Endometrial microvascular endothelial cells (primary cell): ENCODE measurements around the gene ROBO1. TPM values are rescaled to one million over a fixed set of nuclear protein-coding genes. Genes with fewer than 3 reads are reported as not detected.

Source experiments
- in situ Hi-C: cut with HindIII; loops from 2 replicates; pipeline ENCODE4 v1.10.0; 2017; ENCODE audit warnings: low sequenced_read_pairs, low pct_unique_long_range_greater_than_20kb; ENCODE audit errors: inconsistent ontology term
- total RNA-seq: library from RNA; depleted of rRNA; stranded (reverse); fragments of >200 nt; gene quantifications from one replicate; pipeline ENCODE4 v1.2.3, GENCODE V29; 2015; ENCODE audit errors: inconsistent ontology term

ROBO1 gene
- total RNA-seq, 1 donor from 2014 or later: 4.0 TPM

DNA sequence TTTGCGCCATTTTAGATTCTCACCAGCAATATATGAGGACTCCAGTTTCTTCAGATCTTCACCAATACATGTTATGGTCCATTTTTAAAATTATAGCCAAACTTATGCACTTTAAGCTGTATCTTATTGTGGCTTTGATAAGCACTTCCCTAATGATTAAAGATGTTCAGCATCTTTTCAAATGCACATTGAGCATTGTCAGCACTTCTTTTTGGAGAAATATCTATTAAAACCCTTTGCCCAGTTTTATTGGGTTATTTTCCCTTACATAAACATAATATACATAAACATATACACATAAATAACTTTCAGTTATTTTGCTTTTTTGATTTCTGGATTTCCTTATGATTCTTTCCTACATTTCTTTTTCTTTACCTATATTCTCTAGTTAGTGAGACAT, 83.8 kb downstream of the ROBO1 start:
- in situ Hi-C loops: no loop called here

DNA sequence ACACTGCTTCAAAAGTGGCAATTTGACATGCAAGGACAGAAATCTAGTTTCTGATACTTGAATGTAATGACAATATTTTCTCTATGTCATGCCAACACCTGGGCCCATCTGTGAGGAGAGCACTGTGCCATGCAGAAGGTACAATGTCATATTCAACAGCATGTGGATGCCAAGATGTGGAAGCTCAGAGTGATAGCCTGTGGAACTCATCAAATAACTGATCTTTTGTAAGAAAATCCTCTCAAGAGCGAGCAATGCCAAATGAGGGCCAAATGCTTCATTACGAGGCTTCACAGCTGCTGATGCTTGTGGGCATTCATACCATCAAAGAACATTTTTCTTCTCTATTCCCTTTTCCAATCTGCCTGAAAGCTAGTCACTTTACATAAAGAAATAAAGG, 95.1 kb downstream of the ROBO1 start:
- in situ Hi-C loops: no loop called here

DNA sequence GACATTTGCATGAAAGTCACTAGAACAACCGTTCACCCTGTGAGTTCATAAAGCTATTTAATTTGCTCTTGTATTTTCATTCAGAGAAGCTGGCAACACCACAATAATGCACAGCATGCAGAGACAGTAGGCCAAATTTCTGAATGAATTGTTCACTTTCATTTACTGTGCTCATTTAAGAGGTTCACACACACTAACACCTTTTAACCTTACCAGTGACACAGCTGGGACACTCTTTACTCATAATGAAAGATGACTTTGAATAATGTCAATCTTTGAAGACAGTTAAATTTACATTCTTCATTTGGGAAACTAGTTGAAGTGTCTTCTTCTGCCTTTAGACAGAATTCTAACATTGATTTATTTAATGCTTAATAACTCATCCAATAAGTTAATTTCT, 95.7 kb downstream of the ROBO1 start:
- in situ Hi-C loops: no loop called here

DNA sequence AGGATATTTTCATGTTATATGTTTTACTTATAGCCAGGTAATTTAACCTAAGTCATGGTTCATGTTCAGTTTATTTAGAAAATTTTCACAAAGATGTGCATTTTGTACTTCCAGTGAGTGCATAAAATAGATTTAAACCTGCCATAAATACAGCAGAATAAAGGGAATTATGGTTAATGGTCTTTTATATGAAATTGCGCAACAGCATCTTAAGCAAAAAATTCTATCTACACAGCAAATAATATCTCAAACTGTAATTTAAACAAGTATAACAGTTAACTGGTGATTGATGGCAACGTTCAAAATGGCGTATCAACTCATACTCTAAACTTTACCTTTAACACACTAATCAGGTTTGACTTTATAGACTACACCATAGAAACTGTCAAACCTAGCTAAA, 97.6 kb downstream of the ROBO1 start:
- in situ Hi-C loops: no loop called here

DNA sequence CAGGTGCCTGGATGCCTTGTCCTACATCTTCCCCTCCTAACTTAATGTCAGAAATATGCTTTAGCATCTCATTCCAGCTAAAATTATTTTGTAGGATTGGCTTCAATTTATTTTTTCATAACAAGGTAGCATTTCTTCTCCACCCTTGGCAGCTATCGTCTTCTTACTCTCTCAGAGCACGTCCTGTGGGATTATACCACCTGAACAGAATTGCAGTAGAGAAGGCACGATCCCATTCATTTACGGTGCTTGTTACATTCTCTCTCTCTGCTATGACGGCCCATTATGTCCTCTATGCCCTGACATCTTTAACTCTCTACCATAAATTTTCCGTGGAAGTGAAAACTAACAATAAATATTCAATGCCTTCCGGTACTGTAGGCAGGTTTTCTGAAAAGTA, 103.3 kb downstream of the ROBO1 start:
- in situ Hi-C loops: no loop called here

DNA sequence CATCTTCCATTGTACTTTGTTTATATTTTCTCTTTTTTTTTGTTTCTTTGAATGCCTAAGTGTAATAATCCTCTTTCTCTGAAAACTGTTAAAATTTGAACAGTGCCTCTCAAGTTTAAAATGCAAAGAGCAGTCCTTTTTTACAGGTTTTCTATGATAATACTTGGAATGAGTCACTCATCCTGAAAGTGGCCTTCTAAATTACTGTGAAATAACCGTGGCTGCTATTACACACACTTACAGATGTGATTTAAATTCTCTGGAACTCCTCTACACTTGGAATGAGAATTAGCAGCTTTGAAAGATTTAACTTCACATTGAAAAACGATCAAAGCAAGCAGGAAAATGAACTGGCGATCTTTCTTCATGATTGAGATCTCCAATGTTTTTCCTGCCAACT, 105.9 kb downstream of the ROBO1 start:
- in situ Hi-C loops: no loop called here

DNA sequence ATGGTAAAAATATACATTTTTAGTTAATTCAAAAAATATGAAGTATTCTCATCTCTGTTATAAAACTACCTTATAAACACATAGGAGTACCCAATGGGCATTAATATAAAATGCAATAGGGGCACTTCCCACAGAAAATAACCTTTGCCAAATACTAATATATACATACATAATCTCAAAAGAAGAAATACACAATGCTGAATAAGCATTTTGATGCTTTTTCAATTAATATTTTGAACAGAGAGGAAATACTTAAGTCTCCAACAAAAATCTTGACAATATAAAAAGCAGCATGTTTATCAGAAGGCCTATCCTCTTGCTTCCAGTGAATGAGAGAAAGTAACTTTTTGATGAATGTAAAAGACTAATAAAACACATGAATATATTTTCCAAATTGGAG, 110.7 kb downstream of the ROBO1 start:
- in situ Hi-C loops: no loop called here

DNA sequence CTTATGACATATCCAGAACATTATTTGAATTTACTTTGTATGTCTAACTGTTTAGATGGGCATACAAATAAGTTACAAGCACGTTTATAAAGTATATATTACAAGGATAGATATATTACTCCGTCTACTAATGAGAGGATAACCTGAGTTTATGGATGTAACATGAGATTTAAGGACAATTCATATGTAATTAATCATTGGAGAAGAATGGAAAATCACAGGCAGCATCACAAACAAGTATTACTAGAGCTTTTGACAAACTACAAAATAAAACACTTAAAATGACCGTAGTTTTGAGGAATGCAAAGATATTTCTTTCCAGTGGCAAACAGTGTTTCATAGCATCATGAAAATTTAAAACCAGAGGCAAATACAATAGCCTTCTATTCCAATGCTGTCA, 113.8 kb downstream of the ROBO1 start:
- in situ Hi-C loops: no loop called here

DNA sequence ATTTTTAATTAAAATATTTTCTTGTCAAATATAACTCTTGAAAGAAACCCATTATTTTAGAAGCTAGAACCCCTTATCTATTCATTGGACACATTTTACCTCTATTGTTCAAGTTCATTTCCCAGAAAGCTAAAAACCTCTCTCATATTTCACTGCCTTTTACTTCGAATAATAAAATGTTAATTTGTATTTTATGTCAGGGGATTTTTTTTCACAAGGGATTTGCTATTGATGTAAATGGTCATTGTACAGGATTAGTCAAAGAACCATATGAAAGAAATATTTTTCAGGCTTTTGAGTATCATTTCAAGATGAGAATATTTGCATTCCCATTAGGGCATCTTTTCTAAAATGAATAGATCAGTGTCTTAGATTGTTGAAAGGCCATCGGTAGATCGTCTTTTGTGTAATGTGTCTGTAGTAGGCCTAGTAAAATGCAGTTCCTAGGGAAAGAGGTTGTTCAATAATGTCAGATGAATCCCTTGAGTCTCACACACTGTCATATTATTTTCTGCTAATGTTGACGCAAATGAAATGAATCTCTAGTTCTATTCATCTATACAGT, 114.5 kb downstream of the ROBO1 start:
- in situ Hi-C loops: no loop called here

DNA sequence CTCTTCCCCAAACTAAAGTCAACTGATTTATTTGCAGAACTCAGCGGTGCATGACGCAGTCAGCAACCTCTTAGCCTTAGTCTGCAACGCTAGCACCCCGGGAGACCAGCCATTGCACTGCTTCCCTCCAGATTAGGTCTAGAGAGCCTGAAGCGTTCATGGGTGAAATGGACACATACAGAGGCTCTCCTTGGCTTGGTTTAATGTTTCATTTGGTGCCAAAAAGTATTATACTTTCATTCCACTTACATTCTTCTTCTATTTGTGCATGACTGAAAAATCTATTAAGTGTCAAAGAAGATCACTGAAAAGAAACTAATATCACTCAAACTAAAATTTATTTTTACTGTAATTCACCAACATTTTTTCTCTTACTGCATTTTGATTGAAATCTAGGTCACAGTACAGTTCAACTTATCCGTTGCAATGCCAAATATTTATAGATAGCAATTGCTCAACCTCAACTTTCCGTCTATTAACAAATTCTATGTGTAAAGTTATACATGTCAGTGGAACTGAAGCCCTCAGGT, 116.2 kb downstream of the ROBO1 start:
- in situ Hi-C loops: no loop called here

DNA sequence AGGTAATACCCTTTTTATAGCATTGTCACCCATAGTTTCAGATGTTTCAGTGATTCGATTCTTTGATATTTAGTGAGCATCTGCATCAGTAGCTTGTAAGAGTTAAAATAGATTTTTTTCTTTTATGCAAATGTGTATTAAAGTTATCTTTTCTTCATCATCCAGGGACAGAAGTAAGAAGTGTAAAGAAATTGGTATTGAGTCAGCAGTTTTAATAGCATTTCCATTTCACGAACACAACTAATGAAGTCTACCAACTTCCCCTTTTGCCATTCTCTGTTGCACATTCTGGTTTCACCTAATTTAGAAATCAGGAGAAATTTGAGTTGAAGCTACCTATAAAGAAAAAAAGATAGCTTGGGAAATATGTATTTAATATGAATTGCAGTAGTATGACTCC, 127.9 kb downstream of the ROBO1 start:
- in situ Hi-C loops: no loop called here

DNA sequence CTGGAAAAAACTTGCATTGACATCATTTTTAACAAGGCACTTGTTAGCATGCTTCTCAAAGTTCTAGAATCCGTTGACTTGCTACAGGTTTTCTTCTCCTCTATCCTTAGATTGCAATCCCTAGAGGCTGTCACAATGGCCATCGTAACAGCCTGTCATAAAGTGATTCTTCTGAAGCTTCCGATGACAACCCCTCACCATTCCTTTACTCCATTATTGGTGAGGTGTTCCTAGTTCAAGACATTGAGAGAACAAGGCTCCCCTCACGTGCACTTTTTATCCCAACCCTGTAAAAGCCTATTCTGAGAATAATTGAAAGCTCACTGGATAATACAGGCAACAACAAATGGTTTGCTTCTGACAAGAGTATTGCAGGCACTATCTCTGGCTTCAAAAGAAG, 131.4 kb downstream of the ROBO1 start:
- in situ Hi-C loops: no loop called here

DNA sequence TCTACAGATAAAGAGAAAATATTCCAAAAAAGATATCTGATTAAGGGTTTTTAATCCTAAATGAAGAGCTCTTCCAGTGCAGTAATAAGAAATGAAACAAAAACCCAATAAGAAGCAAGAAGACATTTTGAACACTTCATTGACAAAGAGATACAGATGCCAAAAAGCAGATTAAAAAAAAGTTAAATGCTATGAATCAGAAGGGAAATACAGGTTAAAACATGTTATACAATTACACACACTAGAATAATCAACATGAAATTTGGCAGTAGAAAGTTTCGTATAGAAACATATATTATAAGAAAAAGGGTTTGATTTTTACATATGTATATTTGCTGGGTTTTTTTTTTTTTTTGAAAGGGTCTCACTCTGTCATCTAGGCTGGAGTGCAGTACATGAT, 135.0 kb downstream of the ROBO1 start:
- in situ Hi-C loops: no loop called here

DNA sequence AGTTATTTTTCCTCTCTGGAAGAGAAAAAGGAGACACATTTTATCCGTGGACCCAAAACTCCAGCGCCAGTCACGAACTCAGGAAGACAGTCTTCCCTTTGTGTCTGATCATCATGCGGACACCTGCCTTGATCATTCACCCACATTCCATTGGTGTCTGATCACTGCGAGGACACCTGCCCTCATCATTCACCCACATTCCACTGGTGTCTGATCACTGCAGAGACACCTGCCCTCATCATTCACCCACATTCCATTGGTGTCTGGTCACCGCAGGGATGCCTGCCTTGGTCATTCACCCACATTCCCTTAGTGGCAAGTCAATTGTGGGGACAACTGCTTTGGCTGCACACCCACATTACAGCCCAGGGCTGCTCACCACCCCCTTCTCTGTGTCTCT, 148.9 kb downstream of the ROBO1 start:
- in situ Hi-C loops: no loop called here

DNA sequence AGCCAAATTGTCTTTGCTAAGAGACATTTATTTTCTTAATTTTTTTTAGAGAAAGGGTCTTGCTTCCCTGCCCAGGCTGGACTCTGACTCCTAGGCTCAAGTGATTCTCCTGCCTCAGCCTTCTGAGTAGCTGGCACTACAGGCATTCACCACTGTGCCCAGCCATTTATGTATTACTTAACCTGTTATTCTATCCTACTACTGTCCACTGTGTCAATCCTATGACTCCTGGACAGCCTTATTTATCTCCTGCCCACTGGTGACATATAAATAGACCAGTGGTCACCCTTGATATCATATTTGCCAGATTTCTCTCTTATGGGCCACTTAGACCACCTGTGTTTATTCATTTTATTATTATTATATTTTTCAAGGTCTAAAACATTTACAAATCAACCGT, 161.4 kb downstream of the ROBO1 start:
- in situ Hi-C loops: no loop called here

DNA sequence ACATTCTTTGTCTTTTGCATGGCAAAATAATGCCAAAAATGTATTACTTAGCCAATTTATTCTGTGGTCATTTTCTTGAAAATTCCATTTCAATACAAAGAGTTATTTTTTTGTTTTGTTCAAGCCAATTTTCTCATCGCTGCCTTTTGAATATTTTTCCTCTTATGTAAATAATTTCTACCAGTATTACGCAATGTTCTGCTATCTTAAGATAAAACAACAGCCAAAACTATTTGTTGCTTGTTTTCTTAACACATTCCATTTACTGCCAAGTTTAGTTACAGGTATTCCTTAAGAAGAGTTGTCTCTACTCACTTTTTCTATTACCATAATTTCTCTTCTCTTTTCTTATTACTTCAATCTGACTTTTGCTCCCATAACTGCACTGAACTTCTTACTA, 163.1 kb downstream of the ROBO1 start:
- in situ Hi-C loops: no loop called here

DNA sequence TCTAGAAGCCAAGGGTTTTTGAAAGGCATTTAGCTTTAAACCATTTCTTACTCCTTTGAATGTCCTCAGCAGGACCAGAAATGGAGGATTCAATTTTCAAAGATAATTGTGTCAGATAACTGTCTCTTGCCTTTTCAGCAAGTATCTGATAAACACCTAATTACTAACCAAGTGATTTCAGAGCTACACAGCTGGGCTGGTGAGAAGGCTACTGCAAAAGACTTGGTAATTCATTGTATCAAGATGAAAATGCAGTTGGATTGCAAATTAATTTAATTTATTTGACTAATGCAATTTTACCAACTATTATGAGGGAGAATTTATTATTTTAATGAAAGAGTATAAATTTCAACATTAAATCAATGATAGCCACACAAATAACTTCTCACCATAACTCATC, 165.4 kb downstream of the ROBO1 start:
- in situ Hi-C loops: no loop called here

DNA sequence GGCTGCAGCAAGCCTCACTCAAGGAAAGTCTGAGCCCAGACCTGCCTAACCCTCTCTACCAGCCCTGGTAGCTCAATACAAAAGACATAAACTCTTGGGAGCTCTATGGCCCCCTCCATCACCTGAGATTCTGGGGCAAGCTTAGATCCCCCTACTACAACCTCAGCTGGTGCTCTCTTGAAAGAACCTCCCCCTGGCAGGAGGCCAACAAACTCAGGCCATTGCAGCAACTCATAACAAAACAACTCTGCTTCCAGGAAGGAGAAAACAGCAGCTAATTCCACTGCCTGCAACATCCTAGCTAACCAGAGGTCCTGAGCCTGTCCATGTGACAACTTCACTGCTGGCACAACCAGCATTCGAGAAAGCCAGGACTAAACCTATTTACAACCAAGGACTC, 169.2 kb downstream of the ROBO1 start:
- in situ Hi-C loops: no loop called here

DNA sequence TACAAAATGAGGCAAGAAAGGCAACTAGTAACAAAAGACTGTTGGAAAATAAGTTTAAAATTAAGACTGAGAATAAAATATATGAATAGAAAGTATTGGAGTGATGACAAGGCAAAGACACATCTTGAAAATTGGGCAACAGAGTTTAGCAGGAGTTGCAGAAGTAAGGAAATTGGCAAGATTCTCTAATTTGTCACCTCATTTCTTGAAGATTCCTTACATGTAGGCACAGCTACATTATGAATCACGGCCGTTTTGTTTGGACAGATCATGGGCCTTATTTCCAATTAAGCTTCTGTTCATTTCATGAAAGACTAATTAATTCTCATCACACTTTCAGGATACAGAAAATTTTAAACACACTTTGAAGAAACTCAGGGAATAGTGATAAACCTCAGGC, 170.1 kb downstream of the ROBO1 start:
- in situ Hi-C loops: no loop called here

DNA sequence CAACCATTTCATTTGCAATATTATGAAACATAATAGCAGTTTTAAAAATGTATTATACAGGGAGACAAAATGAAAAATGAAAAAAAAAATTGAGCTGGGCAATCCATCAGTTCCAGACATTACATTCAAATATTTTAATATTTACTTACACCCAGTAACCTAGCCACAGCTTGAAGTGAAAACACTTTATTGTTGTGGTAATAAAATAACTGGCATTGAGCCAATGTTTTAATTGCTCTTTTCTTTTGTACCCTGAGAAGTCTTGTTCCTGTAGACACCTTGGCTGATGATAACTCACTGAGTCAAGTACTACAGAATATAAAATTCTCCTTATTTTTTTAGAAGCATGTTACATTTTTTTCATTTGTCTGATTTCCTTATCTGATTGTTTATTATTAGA, 180.6 kb downstream of the ROBO1 start:
- in situ Hi-C loops: no loop called here

DNA sequence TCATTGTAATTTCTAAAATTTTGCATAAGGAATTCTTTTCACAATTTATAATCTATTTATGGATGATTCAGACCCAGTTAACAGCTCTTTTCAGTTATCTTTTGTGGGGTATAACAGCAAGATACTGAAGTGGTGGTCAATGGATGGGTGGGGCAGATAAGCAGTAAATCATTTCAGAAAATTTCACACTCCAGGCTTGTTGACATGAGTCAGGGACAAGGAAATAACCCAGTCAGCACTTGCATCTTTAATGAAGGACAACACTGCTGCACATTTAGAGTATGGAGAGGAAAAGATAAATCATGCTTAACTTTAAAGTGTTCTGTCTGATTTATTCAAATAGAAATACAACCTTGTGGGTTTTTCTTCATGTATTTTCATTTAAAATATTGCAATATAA, 181.6 kb downstream of the ROBO1 start:
- in situ Hi-C loops: no loop called here
